SK-N-MC (cell line): Measurements from ENCODE around the gene PROSER3.

ENCODE experiments used
- EZH2 ChIP-seq: fragments of 200-600 bp; sonication (generic); IDR thresholded peaks from one replicate; pipeline ENCODE4 v1.6.1; 2017; ENCODE audit warnings: antibody characterized with exemption
- POLR2AphosphoS5 ChIP-seq: IDR thresholded peaks from 2 replicates; pipeline ENCODE4 v1.6.1; 2012; ENCODE audit warnings: mild to moderate bottlenecking, low read depth, low read length, borderline replicate concordance

- TF ChIP-seq POLR2AphosphoS5 (no peak), EZH2 (no peak)
Measured at GRCh38 chr19:35781650-35782049, 23.7 kb downstream of the PROSER3 start.
